ENCODE measurements around the gene TXNL4B.

The TXNL4B gene

GRCh38 chr16:72043539-72043938 lies 49.9 kb downstream of the TXNL4B start:
- H3K4me3 ChIP-seq (ENCODE audit: low read depth, low read length): no peak overlapping the region
- TF ChIP-seq, protein P1, sequence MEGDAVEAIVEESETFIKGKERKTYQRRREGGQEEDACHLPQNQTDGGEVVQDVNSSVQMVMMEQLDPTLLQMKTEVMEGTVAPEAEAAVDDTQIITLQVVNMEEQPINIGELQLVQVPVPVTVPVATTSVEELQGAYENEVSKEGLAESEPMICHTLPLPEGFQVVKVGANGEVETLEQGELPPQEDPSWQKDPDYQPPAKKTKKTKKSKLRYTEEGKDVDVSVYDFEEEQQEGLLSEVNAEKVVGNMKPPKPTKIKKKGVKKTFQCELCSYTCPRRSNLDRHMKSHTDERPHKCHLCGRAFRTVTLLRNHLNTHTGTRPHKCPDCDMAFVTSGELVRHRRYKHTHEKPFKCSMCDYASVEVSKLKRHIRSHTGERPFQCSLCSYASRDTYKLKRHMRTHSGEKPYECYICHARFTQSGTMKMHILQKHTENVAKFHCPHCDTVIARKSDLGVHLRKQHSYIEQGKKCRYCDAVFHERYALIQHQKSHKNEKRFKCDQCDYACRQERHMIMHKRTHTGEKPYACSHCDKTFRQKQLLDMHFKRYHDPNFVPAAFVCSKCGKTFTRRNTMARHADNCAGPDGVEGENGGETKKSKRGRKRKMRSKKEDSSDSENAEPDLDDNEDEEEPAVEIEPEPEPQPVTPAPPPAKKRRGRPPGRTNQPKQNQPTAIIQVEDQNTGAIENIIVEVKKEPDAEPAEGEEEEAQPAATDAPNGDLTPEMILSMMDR (IDR thresholded peaks at IDR 0.05; ENCODE audit: low read depth, low read length): no peak

DNA sequence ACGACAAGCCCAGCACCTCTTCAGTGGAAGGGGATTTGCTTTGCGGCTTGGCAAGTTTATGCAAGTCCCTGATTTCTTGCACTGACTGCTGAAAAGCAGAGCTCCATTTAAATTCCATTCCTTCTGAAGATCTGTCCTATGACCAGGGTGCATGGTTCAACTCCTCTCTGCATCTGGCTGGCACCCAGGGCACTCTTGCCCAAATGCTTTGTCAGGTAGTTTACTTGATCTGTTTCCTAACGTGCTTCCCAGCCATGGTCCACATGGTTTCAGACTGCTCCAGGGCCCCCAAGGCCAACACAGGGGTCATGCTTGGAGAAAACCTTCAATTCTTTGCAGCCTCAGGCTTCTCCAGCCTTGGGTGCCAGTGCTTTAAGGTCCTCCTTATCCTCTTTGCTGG lies 50.4 kb downstream of the TXNL4B start:
- TF ChIP-seq, protein P1 (IDR thresholded peaks at IDR 0.05; ENCODE audit: low read depth, low read length): no peak
- no peak overlapping the region for H3K4me3 ChIP-seq (ENCODE audit: low read depth, low read length)

DNA sequence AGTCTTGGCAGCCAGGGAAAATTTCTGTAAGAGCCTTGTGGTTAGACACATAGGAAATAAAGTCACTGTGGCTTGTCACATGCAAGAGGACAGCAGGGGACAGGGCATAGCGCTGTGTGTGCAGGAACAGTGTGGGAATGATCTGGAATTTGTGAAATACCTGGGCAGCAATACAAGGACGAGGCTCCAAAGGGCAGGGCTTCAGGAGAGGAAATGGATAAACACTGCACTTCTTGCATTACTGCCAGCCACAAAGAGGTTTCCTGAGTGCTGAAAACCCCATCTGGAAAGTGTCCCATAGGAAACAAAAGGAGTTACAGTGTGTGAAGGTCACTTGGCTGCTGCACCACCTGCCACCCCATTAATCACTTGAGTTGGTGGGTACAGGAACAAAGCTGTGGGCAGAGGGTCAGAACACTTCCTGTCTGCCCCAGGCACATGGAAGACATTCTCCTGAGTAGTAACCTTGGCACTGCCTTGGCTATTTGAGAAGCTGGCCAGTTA lies 51.2 kb downstream of the TXNL4B start:
- H3K4me3 ChIP-seq (ENCODE audit: low read depth, low read length): no peak overlapping the region
- TF ChIP-seq, protein P1 (IDR thresholded peaks at IDR 0.05; ENCODE audit: low read depth, low read length): no peak

- no peak overlapping the region for H3K4me3 ChIP-seq (ENCODE audit: low read depth, low read length)
- TF ChIP-seq, protein P1 (IDR thresholded peaks at IDR 0.05; ENCODE audit: low read depth, low read length): no peak
Observed at GRCh38 chr16:72036098-72036497, 57.3 kb downstream of the TXNL4B start.

All from WI38 (cell line).